ENCODE measurements around the gene APH1B. TPM values are rescaled to one million over a fixed set of nuclear protein-coding genes. Genes with fewer than 3 reads are reported as not detected.

The APH1B gene
- total RNA-seq, 1 donor from 2014 or later, result 9.5 TPM

DNA sequence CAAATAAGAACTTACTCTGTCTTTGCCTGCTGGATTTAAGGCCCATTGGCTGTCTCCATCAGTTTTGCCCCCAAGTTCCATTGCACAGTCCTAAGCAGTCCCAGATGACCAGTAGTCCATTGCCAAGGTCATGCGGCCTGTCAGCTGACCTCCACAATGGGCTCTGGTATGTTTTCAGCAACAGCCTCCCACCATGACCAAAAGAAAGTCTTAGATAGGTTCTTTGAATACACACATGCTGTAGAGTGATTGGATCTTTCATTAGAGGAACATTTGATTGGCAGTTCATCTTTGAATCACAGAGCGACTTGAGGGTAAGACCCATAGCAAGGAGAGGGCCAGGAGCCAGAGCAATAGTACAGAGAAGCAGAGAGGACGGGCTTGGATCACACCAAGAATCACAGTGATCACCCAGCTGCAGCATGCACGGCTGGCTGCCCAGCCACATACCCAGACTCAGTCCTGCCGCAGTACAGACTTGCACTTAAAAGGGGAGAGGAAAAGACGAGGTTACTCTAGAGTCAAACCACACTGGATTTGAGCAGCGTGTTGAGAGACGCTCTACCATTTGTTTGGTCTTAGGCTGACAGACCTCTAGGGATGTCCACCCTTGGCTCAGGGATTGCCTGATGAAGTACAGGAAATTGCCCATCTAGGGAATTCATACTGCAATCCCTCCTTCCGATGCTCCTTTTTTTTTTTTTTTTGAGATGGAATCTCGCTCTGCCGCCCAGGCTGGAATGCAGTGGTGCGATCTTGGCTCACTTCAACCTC lies 50.4 kb downstream of the APH1B start:
- H3K27ac Mint-ChIP-seq, result no peak overlapping the region
- intact Hi-C loops (cut with micrococcal nuclease), result no loop called here
- H3K36me3 Mint-ChIP-seq (ENCODE audit: low read depth), result no peaks in the 10 kb centered on the region
- no peak overlapping the region for H3K4me3 Mint-ChIP-seq (ENCODE audit: low read depth)
- no peak for DNase-seq (ENCODE audit: low spot score)
- no peaks in the 10 kb centered on the region for H3K9me3 Mint-ChIP-seq
- peaks cover 9% of the 10 kb centered on the region for H3K4me1 Mint-ChIP-seq (ENCODE audit: low read depth)
- no peaks in the 10 kb centered on the region for H3K27me3 Mint-ChIP-seq (ENCODE audit: low read depth)

DNA sequence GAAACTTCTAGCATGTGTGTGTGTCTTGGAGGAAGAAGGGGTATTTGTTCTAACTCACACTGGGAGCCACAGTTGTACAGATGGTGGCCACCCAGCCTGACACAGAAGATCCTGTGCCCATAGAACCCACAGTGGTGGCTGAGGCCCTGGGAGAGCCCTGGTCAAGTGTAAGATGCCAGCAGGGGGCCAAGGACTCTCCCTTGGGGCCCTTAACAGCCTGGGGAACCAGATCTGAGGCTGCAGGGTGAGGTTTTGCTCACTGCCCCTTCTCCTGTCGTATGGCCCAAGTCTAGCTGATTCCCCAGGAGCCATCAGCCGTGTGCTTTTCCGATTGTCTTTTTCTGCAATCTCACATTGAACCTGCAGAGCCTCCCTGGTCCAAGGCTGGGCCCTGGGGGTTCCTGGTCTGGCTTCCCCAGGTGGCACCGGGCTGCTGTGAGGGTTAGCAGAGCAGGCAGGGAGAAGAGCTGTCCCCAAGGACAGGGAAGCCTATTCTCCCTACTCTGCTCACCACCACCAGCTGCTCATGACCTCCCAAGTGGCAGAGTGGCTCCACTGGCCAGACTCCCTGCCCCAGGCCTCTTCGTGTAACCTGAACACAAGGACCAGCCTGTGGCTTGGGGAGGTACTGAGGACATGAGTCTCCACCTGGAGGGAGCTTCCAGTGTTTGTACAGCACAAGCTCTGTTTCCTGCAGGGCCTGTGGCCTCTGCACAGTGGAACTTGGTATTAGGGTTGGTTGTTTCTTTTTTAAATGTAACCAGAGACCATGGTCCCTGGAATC lies 52.4 kb downstream of the APH1B start:
- H3K27me3 Mint-ChIP-seq (ENCODE audit: low read depth), result no peaks in the 10 kb centered on the region
- H3K36me3 Mint-ChIP-seq (ENCODE audit: low read depth), result no peaks in the 10 kb centered on the region
- H3K4me1 Mint-ChIP-seq (ENCODE audit: low read depth), result peaks cover 9% of the 10 kb centered on the region
- no peak for DNase-seq (ENCODE audit: low spot score)
- intact Hi-C loops (cut with micrococcal nuclease), result loop anchor here (5.0 kb wide), 1 partner anchor 73 kb away; no protein-coding TSS in a partner anchor
- no peak overlapping the region for H3K4me3 Mint-ChIP-seq (ENCODE audit: low read depth)
- no peaks in the 10 kb centered on the region for H3K9me3 Mint-ChIP-seq
- no peak overlapping the region for H3K27ac Mint-ChIP-seq

DNA sequence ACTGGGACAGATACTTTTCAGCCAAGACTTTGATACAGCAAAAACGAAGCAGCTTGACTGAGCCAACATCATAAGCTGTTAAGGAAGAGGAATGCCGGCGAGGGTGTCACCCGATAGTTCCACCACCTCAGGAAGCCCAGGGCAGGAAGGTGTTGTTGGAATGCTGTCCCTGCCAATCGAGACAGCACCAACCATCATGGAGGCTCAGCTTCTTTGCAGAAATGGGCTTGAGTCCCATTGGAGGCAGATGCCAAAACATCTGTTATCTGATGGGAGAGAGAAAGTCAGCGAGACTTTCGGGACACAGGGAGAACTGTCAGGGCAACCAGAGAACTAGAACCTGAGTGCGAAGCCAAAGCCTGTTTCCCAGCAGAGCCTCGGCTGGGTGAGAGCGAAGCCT lies 53.5 kb downstream of the APH1B start:
- DNase-seq (ENCODE audit: low spot score), result no peak
- Mint-ChIP-seq H3K4me1 (ENCODE audit: low read depth) (peaks cover 6% of the 10 kb centered on the region), H3K9me3 (no peaks in the 10 kb centered on the region), H3K36me3 (ENCODE audit: low read depth) (no peaks in the 10 kb centered on the region), H3K27ac (no peak overlapping the region), H3K27me3 (ENCODE audit: low read depth) (no peaks in the 10 kb centered on the region), H3K4me3 (ENCODE audit: low read depth) (no peak overlapping the region)
- intact Hi-C loops (cut with micrococcal nuclease), result loop anchor here (5.0 kb wide), 1 partner anchor 71 kb away; no protein-coding TSS in a partner anchor

DNA sequence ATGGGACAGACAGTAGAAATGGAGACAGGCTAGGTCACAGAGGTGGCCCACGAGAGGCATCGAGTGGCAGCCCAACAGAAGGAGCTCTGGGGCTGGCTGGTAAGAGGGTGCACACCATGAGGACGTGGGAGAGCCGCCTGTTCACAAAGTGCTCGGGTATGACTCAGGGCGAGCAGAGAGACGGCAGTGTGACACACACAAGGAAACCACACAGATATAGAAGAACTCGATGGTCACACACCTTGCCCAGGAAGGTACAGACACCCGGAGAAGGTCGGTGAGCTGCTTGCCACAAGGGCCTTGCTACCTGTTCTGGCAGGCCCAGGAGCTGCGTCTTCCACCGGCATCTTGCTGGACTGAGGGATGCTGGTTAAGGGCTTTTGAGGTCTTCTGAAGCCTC lies 54.1 kb downstream of the APH1B start:
- Mint-ChIP-seq H3K36me3 (ENCODE audit: low read depth) (no peaks in the 10 kb centered on the region), H3K4me1 (ENCODE audit: low read depth) (peaks cover 6% of the 10 kb centered on the region), H3K4me3 (ENCODE audit: low read depth) (no peak overlapping the region), H3K27me3 (ENCODE audit: low read depth) (no peaks in the 10 kb centered on the region), H3K27ac (no peak overlapping the region), H3K9me3 (no peaks in the 10 kb centered on the region)
- no peak for DNase-seq (ENCODE audit: low spot score)
- intact Hi-C loops (cut with micrococcal nuclease), result loop anchor here (5.0 kb wide), 1 partner anchor 71 kb away; no protein-coding TSS in a partner anchor

DNA sequence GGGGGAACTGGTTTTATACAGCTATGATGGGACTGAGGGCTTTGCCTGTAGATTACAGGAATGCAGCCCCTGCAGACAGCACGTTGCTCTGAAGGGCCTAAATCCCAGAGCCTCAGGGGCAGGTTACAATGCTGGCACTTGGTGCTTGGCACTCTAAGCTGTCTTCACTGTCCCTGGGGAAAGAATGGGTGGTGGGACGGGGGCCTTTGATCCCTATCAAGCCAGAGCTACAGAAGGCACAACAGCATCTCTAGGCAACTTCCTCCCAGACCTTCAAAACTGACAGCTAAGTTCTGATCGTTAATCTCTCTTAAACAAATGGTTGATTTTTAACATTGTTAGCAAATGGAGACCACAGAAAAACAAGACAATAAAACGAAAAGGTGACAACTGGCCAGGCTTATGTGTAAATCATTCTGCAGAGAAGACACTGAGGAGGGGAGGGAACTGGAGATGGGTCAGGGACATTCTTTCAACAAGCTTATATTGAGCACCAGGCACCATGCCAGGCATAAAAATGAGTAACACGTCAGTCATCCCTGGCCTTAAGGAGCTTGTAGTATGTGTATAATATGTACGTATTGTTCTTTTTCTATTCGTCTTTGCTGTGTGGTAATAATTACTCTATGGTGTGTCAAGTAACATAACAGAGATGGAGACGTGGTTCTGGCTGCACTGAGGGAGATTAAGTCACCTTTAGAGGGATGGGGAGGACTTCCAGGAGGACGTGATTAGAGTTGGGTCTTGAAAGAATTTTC lies 55.1 kb downstream of the APH1B start:
- Mint-ChIP-seq H3K27me3 (ENCODE audit: low read depth) (peaks cover 2% of the 10 kb centered on the region), H3K36me3 (ENCODE audit: low read depth) (no peaks in the 10 kb centered on the region), H3K4me3 (ENCODE audit: low read depth) (no peak overlapping the region), H3K4me1 (ENCODE audit: low read depth) (peaks cover 6% of the 10 kb centered on the region), H3K9me3 (no peaks in the 10 kb centered on the region), H3K27ac (no peak overlapping the region)
- intact Hi-C loops (cut with micrococcal nuclease), result loop anchor here (5.0 kb wide), 1 partner anchor 70 kb away; no protein-coding TSS in a partner anchor
- no peak for DNase-seq (ENCODE audit: low spot score)

DNA sequence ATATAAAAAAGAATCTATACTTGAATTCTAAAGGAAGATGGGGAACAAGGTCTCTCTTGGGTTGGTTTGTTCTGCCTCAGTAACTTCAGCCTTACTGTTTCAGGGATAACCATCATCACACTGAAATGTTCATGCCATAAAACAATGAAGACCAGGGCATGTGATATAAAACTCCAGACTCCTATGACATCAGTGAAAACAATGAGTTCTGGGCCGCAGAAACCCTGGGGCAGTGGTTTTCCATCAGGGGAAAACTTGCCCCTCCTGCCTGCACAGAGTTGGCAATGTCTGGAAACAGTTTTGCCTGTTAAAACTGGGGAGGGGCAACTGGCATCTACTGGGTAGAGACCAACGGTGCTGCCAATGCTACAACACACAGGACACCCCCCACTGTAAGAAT lies 57.4 kb downstream of the APH1B start:
- Mint-ChIP-seq H3K9me3 (no peaks in the 10 kb centered on the region), H3K4me1 (ENCODE audit: low read depth) (peaks cover 6% of the 10 kb centered on the region), H3K27ac (no peak overlapping the region), H3K27me3 (ENCODE audit: low read depth) (peaks cover 2% of the 10 kb centered on the region), H3K4me3 (ENCODE audit: low read depth) (no peak overlapping the region), H3K36me3 (ENCODE audit: low read depth) (no peaks in the 10 kb centered on the region)
- intact Hi-C loops (cut with micrococcal nuclease), result loop anchor here (5.0 kb wide), 1 partner anchor 67 kb away; no protein-coding TSS in a partner anchor
- DNase-seq (ENCODE audit: low spot score), result no peak

DNA sequence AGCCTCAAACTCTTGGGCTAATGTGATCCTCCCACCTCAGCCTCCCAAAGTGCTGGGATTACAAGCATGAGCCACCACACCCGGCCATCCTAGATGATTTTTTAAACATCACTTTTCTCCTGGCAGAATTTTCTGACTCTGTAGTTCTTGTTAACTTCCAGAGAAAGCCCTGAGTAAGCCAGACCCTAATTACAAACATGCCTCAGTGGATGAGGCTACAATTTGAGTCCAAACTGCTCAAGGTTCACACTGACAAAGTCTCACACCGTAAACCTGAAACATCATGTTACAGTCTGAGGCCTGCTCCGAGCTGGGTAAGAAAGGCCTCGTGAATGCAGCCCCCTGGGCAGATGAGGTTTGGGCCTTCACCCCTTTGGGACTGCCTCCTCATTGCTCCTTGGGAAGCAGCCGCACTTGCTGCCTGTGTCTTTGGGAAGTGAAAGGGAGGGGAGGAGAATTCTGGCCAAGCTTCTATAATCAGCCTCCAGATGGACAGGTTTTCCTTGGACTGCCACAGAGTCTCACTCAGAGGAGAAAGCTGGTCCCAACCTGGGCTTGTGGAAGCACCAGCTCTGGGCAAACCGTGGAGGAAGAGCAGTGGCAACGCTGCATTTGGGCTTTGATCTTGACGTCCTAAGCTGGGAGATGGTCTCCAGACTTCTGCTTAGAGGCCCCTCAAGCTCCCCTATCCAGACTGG lies 58.3 kb downstream of the APH1B start:
- no peak overlapping the region for H3K27ac Mint-ChIP-seq
- no peaks in the 10 kb centered on the region for H3K9me3 Mint-ChIP-seq
- intact Hi-C loops (cut with micrococcal nuclease), result no loop called here
- H3K4me1 Mint-ChIP-seq (ENCODE audit: low read depth), result peaks cover 6% of the 10 kb centered on the region
- peaks cover 2% of the 10 kb centered on the region for H3K27me3 Mint-ChIP-seq (ENCODE audit: low read depth)
- no peak overlapping the region for H3K4me3 Mint-ChIP-seq (ENCODE audit: low read depth)
- H3K36me3 Mint-ChIP-seq (ENCODE audit: low read depth), result no peaks in the 10 kb centered on the region
- DNase-seq (ENCODE audit: low spot score), result no peak

DNA sequence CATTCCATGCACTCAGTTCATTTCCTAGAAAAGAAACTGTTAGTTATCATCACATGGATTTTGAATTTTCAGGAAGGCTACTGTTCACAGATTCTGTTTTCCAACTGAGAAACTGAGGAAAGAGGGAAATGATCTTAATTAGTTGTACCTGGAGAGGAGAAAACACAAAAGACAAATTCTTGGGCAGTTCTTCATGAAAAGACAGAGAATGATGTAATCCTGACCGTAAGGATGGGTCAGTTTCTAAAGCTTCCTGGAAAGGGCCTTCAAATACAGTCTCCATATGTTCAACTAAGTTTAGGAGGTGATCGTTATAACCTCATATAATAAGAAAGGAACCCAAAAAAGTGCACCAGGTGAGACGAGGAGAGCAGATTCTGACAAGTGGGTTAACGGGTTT lies 59.6 kb downstream of the APH1B start:
- intact Hi-C loops (cut with micrococcal nuclease), result no loop called here
- Mint-ChIP-seq H3K4me1 (ENCODE audit: low read depth) (no peaks in the 10 kb centered on the region), H3K27ac (no peak overlapping the region), H3K36me3 (ENCODE audit: low read depth) (no peaks in the 10 kb centered on the region), H3K9me3 (no peaks in the 10 kb centered on the region), H3K27me3 (ENCODE audit: low read depth) (peaks cover 2% of the 10 kb centered on the region), H3K4me3 (ENCODE audit: low read depth) (no peak overlapping the region)
- DNase-seq (ENCODE audit: low spot score), result no peak

DNA sequence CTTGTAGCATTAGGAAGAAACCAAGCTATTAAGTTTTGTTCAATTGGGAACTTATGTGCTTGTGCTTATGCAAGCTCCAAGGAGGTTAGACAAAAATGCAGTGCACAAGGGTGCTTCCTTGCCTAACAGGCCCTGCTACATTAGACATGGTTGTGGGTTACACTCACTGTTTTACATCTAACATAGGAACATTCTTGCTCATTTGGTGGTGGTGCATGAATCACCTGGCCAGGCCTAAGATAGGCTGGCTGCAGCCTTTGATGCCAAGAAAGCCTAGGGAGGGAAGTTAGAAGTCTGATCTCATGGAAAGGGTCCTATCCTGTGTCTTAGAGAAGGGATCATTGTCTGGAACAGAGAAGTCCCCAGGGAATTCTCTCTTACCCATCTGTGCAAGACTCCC lies 60.8 kb downstream of the APH1B start:
- Mint-ChIP-seq H3K4me3 (ENCODE audit: low read depth) (no peak overlapping the region), H3K4me1 (ENCODE audit: low read depth) (peaks cover 2% of the 10 kb centered on the region), H3K27me3 (ENCODE audit: low read depth) (peaks cover 2% of the 10 kb centered on the region), H3K9me3 (no peaks in the 10 kb centered on the region), H3K36me3 (ENCODE audit: low read depth) (no peaks in the 10 kb centered on the region), H3K27ac (no peak overlapping the region)
- no peak for DNase-seq (ENCODE audit: low spot score)
- intact Hi-C loops (cut with micrococcal nuclease), result no loop called here

DNA sequence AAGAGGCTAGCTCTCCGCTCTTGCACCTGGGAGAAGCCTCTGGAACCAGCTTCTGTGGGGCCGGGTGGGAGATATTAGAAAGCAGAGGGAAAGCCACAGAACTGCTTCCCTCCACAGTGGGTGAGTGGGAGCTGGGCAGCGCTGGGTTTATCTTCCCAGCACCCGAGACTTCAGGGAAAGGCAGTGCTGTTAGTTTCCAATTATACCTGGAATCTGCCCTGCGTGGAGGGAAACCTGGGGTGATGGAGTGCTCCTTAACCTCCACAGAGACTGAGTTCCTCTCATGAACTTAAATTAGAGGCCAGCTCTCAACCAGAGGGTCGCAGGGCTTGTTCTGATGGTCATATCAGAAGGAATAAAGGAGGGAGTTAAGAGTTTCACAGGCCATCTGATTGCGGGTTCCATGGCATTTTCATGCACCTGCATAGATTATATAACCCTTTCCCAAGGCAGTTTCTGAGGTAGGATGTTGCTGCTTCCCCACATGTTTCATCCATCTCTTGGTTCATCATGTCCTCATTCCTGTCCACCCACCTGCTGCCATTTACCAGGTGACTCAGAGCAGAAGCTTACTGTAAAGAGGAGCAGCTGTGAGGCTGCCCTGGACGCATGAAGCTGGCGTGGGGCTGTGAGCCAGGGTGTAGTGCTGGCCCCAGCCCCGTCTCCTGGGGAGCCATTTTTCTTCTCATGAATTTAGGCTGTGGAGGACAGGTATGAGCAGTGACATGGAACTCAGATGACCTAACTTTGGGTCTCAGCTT lies 61.8 kb downstream of the APH1B start:
- no peak for DNase-seq (ENCODE audit: low spot score)
- Mint-ChIP-seq H3K9me3 (no peaks in the 10 kb centered on the region), H3K36me3 (ENCODE audit: low read depth) (no peaks in the 10 kb centered on the region), H3K27ac (no peak overlapping the region), H3K4me3 (ENCODE audit: low read depth) (no peak overlapping the region), H3K4me1 (ENCODE audit: low read depth) (peaks cover 10% of the 10 kb centered on the region), H3K27me3 (ENCODE audit: low read depth) (peaks cover 2% of the 10 kb centered on the region)
- intact Hi-C loops (cut with micrococcal nuclease), result no loop called here

DNA sequence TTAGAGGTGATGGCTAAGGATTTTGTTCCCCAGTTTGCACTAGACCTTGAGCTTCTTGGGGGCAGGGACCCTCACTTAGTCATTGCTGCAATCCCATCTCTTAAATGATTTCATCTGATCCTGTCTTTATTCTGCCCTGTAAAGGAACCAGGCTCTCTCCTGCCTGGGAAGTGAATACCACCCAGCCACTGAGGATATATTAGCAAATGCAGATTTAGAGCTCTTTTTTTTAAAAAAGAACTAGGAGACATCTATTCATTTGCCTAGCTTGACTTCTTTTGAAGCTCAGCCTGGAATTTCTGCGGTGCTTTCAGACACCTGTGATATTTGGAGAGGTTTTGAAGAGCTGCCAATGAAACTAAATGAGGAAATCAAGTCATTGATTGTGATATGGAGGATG lies 62.4 kb downstream of the APH1B start:
- H3K4me3 Mint-ChIP-seq (ENCODE audit: low read depth), result no peak overlapping the region
- H3K27ac Mint-ChIP-seq, result no peak overlapping the region
- intact Hi-C loops (cut with micrococcal nuclease), result no loop called here
- peaks cover 13% of the 10 kb centered on the region for H3K4me1 Mint-ChIP-seq (ENCODE audit: low read depth)
- H3K36me3 Mint-ChIP-seq (ENCODE audit: low read depth), result no peaks in the 10 kb centered on the region
- DNase-seq (ENCODE audit: low spot score), result no peak
- no peaks in the 10 kb centered on the region for H3K9me3 Mint-ChIP-seq
- H3K27me3 Mint-ChIP-seq (ENCODE audit: low read depth), result peaks cover 2% of the 10 kb centered on the region

DNA sequence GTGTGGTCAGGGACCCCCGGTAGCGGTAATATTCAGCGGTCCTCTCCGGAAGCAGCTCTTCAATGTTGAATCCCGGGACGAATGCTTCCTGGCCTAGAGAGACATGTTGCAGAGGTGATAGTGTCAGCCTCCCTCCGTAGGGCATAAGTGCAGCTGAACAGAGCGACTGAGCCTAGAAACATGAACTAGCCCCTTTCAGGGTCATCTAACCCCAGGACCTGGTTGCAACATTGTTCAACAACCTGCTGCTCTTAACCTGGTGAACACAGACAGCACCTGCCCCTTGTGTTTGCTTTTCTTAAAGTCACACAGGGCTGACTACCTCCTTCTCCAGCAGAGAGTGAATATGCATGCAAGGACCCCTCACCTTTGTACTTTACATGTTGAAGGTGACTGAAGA lies 62.9 kb downstream of the APH1B start:
- intact Hi-C loops (cut with micrococcal nuclease), result no loop called here
- no peaks in the 10 kb centered on the region for H3K9me3 Mint-ChIP-seq
- DNase-seq (ENCODE audit: low spot score), result no peak
- no peak overlapping the region for H3K27ac Mint-ChIP-seq
- no peaks in the 10 kb centered on the region for H3K36me3 Mint-ChIP-seq (ENCODE audit: low read depth)
- peaks cover 2% of the 10 kb centered on the region for H3K27me3 Mint-ChIP-seq (ENCODE audit: low read depth)
- no peak overlapping the region for H3K4me3 Mint-ChIP-seq (ENCODE audit: low read depth)
- peaks cover 16% of the 10 kb centered on the region for H3K4me1 Mint-ChIP-seq (ENCODE audit: low read depth)
